ENCODE measurements around the gene RHBDL1. TPM values are rescaled to one million over a fixed set of nuclear protein-coding genes. Genes with fewer than 3 reads are reported as not detected.
A peak's percentile ranks its signal among the peaks of the same experiment; 100 is the strongest.

Gene RHBDL1
- total and polyA plus RNA-seq, 9 of the 15 experiments (the other 6 are each of a cell fraction or from before 2014, with no cell fraction given), result 0.03 to 5.6 (median 1.3) TPM; not detected in 1

- 0 out of 2 replicates have a peak, but pooled peaks have one; percentile 52 for TF ChIP-seq RERE (CRISPR knock-in tag; IDR thresholded peaks at IDR 0.05; ENCODE audit: borderline replicate concordance)
- no peak for TF ChIP-seq SRSF9 (IDR thresholded peaks at IDR 0.05; ENCODE audit: borderline replicate concordance, low read depth, low read length)
- TF ChIP-seq ARHGAP35 (IDR thresholded peaks at IDR 0.05; ENCODE audit: partially characterized antibody), result no peak
- TF ChIP-seq ZNF121 (CRISPR knock-in tag; conservative IDR thresholded peaks at IDR 0.05), result no peak
- TF ChIP-seq MEIS2 (IDR thresholded peaks at IDR 0.05; ENCODE audit: partially characterized antibody), result no peak
- no peak for TF ChIP-seq ZNF512 (tag; IDR thresholded peaks at IDR 0.05)
- no peak for TF ChIP-seq SMAD3 (CRISPR knock-in tag; conservative IDR thresholded peaks at IDR 0.05)
- no peak for TF ChIP-seq ZNF778 (CRISPR knock-in tag; IDR thresholded peaks at IDR 0.05)
- TF ChIP-seq ZNF780A (CRISPR knock-in tag; IDR thresholded peaks at IDR 0.05), result no peak
- no peak for TF ChIP-seq ZNF3 (CRISPR knock-in tag; IDR thresholded peaks at IDR 0.05)
- TF ChIP-seq PPARD (CRISPR knock-in tag; IDR thresholded peaks at IDR 0.05), result no peak
- TF ChIP-seq ZNF263 (CRISPR knock-in tag; IDR thresholded peaks at IDR 0.05; ENCODE audit: borderline replicate concordance), result peak; percentile 49; the same call in 1 of the 2 replicates
- no peak for TF ChIP-seq CBX2 (IDR thresholded peaks at IDR 0.05; ENCODE audit: insufficient read depth, low read length, poor library complexity, severe bottlenecking)
- TF ChIP-seq EZH2 (IDR thresholded peaks at IDR 0.05; ENCODE audit: borderline replicate concordance, low read depth, low read length), result no peak
- TF ChIP-seq SAFB (IDR thresholded peaks at IDR 0.05; ENCODE audit: borderline replicate concordance, low read depth, low read length), result 0 out of 2 replicates have a peak, but pooled peaks have one; percentile 52
- TF ChIP-seq MEF2A (IDR thresholded peaks at IDR 0.05; ENCODE audit: control insufficient read depth, low read depth, low read length), result no peak
- no peak for TF ChIP-seq MTA2 (IDR thresholded peaks at IDR 0.05; ENCODE audit: low read depth)
- TF ChIP-seq ZNF146 (CRISPR knock-in tag; IDR thresholded peaks at IDR 0.05; ENCODE audit: unreplicated experiment), result peak; percentile 13
- peak; percentile 84 for TF ChIP-seq EP400 (IDR thresholded peaks at IDR 0.05)
- TF ChIP-seq KHSRP (IDR thresholded peaks at IDR 0.05), result no peak
- no peak for TF ChIP-seq COPS2 (conservative IDR thresholded peaks at IDR 0.05)
These were observed 39.0 kb upstream of the RHBDL1 start, which contains the start of gene METTL26 (continued) for GRCh38 chr16:636206-637080.

Data from K562 (cell line).